NOMO-1 treated with dmso at 0.1 percent for 144 hours (cell line): ENCODE measurements around the gene WDR20.
"Not testable (repeated sequence)": the region's sequence is repeated elsewhere in the genome, so short reads cannot be mapped to it uniquely, and the experiment has no call there.

Experiments
- DNase-seq: peaks from one replicate; lab custom pipeline; 2025; ENCODE audit not compliant: unreplicated experiment; lab: John Stamatoyannopoulos, UW

WDR20 gene

GRCh38 chr14:102170061-102170460 is 30.4 kb downstream of the WDR20 start:
- DNase-seq, result no peak

- no peak for DNase-seq
Observed at GRCh38 chr14:102171173-102172020, 31.7 kb downstream of the WDR20 start.

GRCh38 chr14:102172021-102172272 is 32.2 kb downstream of the WDR20 start:
- DNase-seq, result not testable (repeated sequence)

- DNase-seq, result not testable (repeated sequence)
Observed at GRCh38 chr14:102172721-102173120, 33.0 kb downstream of the WDR20 start.

GRCh38 chr14:102177161-102177560 is 37.5 kb downstream of the WDR20 start:
- DNase-seq, result no peak

GRCh38 chr14:102178806-102179205 is 39.1 kb downstream of the WDR20 start:
- DNase-seq, result no peak

GRCh38 chr14:102180248-102180998 is 40.7 kb downstream of the WDR20 start:
- DNase-seq, result no peak

- no peak for DNase-seq
Observed at GRCh38 chr14:102181187-102181586, 41.5 kb downstream of the WDR20 start.

- DNase-seq, result no peak
Observed at GRCh38 chr14:102182190-102182589, 42.5 kb downstream of the WDR20 start.

- no peak for DNase-seq
Observed at GRCh38 chr14:102182936-102183619, 43.4 kb downstream of the WDR20 start.

GRCh38 chr14:102183886-102184285 is 44.2 kb downstream of the WDR20 start:
- no peak for DNase-seq

- no peak for DNase-seq
Observed at GRCh38 chr14:102184316-102185035, 44.8 kb downstream of the WDR20 start.

GRCh38 chr14:102185360-102185759 is 45.7 kb downstream of the WDR20 start:
- no peak for DNase-seq

GRCh38 chr14:102187044-102187443 is 47.3 kb downstream of the WDR20 start:
- DNase-seq, result no peak

- DNase-seq, result no peak
Observed at GRCh38 chr14:102187568-102188001, 47.9 kb downstream of the WDR20 start.

- DNase-seq, result no peak
Observed at GRCh38 chr14:102188187-102188586, 48.5 kb downstream of the WDR20 start.

GRCh38 chr14:102189874-102190273 is 50.2 kb downstream of the WDR20 start:
- no peak for DNase-seq

GRCh38 chr14:102192840-102193502 is 53.3 kb downstream of the WDR20 start:
- no peak for DNase-seq

GRCh38 chr14:102194856-102195255 is 55.2 kb downstream of the WDR20 start:
- DNase-seq, result no peak

GRCh38 chr14:102195446-102195845 is 55.7 kb downstream of the WDR20 start:
- DNase-seq, result no peak
